IMR-90 (cell line): Measurements from ENCODE around the gene LIAS. TPM values are rescaled to one million over a fixed set of nuclear protein-coding genes. Genes with fewer than 3 reads are reported as not detected.

Experiments used
- ATAC-seq: fragments of 200-7000 bp; cut with Tn5 transposase; 2 replicates; pipeline ENCODE4 v1.9.1; 2020; ENCODE audit warnings: low read depth, mild to moderate bottlenecking, moderate library complexity
- BruUV-seq: library from RNA; stranded (reverse); fragments of 400-500 nt; replicated peaks from 2 replicates; lab custom pipeline; 2021; lab: Mats Ljungman, UMichigan
- CTCF ChIA-PET: fragments of 300-600 bp; formaldehyde crosslinking; extraction: SDS; loops from one replicate; lab custom pipeline; 2021; ENCODE audit warnings: antibody characterized with exemption; lab: Yijun Ruan, JAX
- POLR2A ChIA-PET: fragments of 300-600 bp; sonication (Branson Sonifier 250); formaldehyde crosslinking; loops from one replicate; lab custom pipeline; 2022; ENCODE audit warnings: antibody characterized with exemption; ENCODE audit not compliant: unreplicated experiment; lab: Charles Lee
- DNase-seq: peaks from one replicate; pipeline ENCODE4 v3.0.0; 2013
- H2AFZ ChIP-seq: replicated peaks from 2 replicates; pipeline ENCODE3; 2013; ENCODE audit warnings: low read length, mild to moderate bottlenecking; ENCODE audit not compliant: poor library complexity
- H2AK5ac ChIP-seq: 2 replicates; pipeline ENCODE4 v1.6.1; 2013; ENCODE audit warnings: low read depth, low read length, inconsistent platforms
- H2AK9ac ChIP-seq: replicated peaks from 2 replicates; pipeline ENCODE3; 2013; ENCODE audit warnings: mild to moderate bottlenecking, low read depth, low read length, moderate library complexity; ENCODE audit not compliant: poor library complexity
- H2BK120ac ChIP-seq: 2 replicates; pipeline ENCODE4 v1.6.1; 2013; ENCODE audit warnings: low read depth, low read length, inconsistent platforms
- H2BK15ac ChIP-seq: 3 replicates; pipeline ENCODE4 v1.6.1; 2013; ENCODE audit warnings: low read depth, low read length, inconsistent platforms
- H2BK20ac ChIP-seq: 2 replicates; pipeline ENCODE4 v1.6.1; 2013; ENCODE audit warnings: low read depth, mild to moderate bottlenecking, inconsistent platforms, low read length, moderate library complexity
- H2BK5ac ChIP-seq: 2 replicates; pipeline ENCODE4 v1.6.1; 2013; ENCODE audit warnings: mild to moderate bottlenecking, low read depth, low read length, inconsistent platforms; ENCODE audit not compliant: poor library complexity, severe bottlenecking
- H3K14ac ChIP-seq: replicated peaks from 2 replicates; pipeline ENCODE4 v1.6.1; 2013; ENCODE audit warnings: low read depth, low read length, inconsistent platforms
- H3K18ac ChIP-seq: 2 replicates; pipeline ENCODE4 v1.6.1; 2013; ENCODE audit warnings: low read depth, low read length, control low read depth
- H3K23ac ChIP-seq: 2 replicates; pipeline ENCODE4 v1.6.1; 2013; ENCODE audit warnings: low read depth, low read length, inconsistent platforms
- H3K27ac ChIP-seq: 2 replicates; pipeline ENCODE4 v1.5.1; 2013; ENCODE audit warnings: mild to moderate bottlenecking, control low read depth, low read length; ENCODE audit not compliant: insufficient read depth
- H3K27me3 ChIP-seq: 2 replicates; pipeline ENCODE4 v1.6.1; 2013; ENCODE audit warnings: low read length; ENCODE audit not compliant: control insufficient read depth, insufficient read depth
- H3K36me3 ChIP-seq: 2 replicates; pipeline ENCODE4 v1.6.1; 2013; ENCODE audit warnings: low read length, mixed read lengths; ENCODE audit not compliant: control insufficient read depth, insufficient read depth
- H3K4ac ChIP-seq: 2 replicates; pipeline ENCODE4 v1.6.1; 2013; ENCODE audit warnings: low read depth, low read length, inconsistent platforms
- H3K4me1 ChIP-seq: 2 replicates; pipeline ENCODE4 v1.6.1; 2013; ENCODE audit warnings: low read length, mixed read lengths; ENCODE audit not compliant: control insufficient read depth, insufficient read depth
- H3K4me2 ChIP-seq: 2 replicates; pipeline ENCODE4 v1.6.1; 2013; ENCODE audit warnings: low read depth, mild to moderate bottlenecking, control low read depth, low read length, moderate library complexity
- H3K4me3 ChIP-seq: 2 replicates; pipeline ENCODE4 v1.5.1; 2013; ENCODE audit warnings: low read depth, mild to moderate bottlenecking, control low read depth, low read length, moderate library complexity; ENCODE audit not compliant: insufficient read depth
- H3K56ac ChIP-seq: 2 replicates; pipeline ENCODE4 v1.6.1; 2013; ENCODE audit warnings: low read length, inconsistent platforms; ENCODE audit not compliant: insufficient read depth; ENCODE audit errors: extremely low read depth
- H3K79me1 ChIP-seq, 2 experiments: 2 replicates each; pipeline ENCODE4 v1.6.1; 2013; ENCODE audit warnings: low read length in 2 of 2, inconsistent platforms in 1 of 2, low read depth in 1 of 2
- H3K9ac ChIP-seq: 2 replicates; pipeline ENCODE4 v1.6.1; 2013; ENCODE audit warnings: low read depth, low read length, control low read depth
- H3K9me1 ChIP-seq: 2 replicates; pipeline ENCODE4 v1.6.1; 2013; ENCODE audit warnings: low read length, inconsistent platforms; ENCODE audit not compliant: insufficient read depth
- H3K9me3 ChIP-seq: 2 replicates; pipeline ENCODE4 v1.6.1; 2013; ENCODE audit warnings: low read length; ENCODE audit not compliant: control insufficient read depth, insufficient read depth
- H4K20me1 ChIP-seq: 2 replicates; pipeline ENCODE4 v1.6.1; 2013; ENCODE audit warnings: low read length, inconsistent platforms; ENCODE audit not compliant: insufficient read depth
- H4K5ac ChIP-seq: 2 replicates; pipeline ENCODE4 v1.6.1; 2013; ENCODE audit warnings: mild to moderate bottlenecking, low read depth, low read length, control low read depth
- H4K8ac ChIP-seq, 2 experiments: 2 replicates each; pipeline ENCODE4 v1.6.1; 2013; ENCODE audit warnings: low read depth in 2 of 2, low read length in 2 of 2, control low read depth in 1 of 2, inconsistent platforms in 1 of 2
- H4K91ac ChIP-seq: 2 replicates; pipeline ENCODE4 v1.6.1; 2013; ENCODE audit warnings: low read depth, low read length, inconsistent platforms; ENCODE audit not compliant: insufficient read depth
- NFE2L2 ChIP-seq: fragments of 150-350 bp; IDR thresholded peaks from 2 replicates; pipeline ENCODE4 v1.6.1; 2016; ENCODE audit warnings: low read depth, mild to moderate bottlenecking, low read length
- WGBS, 2 experiments: methylation state at CpG; one replicate each; pipeline versions ENCODE4 v1.1.5 to v1.1.7; 2013; ENCODE audit warnings: missing lambda C conversion rate in 2 of 2; ENCODE audit not compliant: insufficient read length in 1 of 2; ENCODE audit errors: extremely low coverage in 2 of 2; 5-methylcytosine and 5-hydroxymethylcytosine counted together
- dilution Hi-C: fragments of 300-500 bp; cut with HindIII; formaldehyde crosslinking; loops from one replicate; pipeline ENCODE4 v1.14.3; 2018; ENCODE audit warnings: low sequenced_read_pairs; ENCODE audit not compliant: unreplicated experiment
- in situ Hi-C: fragments of 300-500 bp; cut with MboI; formaldehyde crosslinking; loops from 3 replicates; pipeline ENCODE4 v1.14.3; 2019; ENCODE audit warnings: low sequenced_read_pairs, inconsistent platforms, mixed read lengths
- intact Hi-C: fragments of 100-400 bp; cut with micrococcal nuclease; formaldehyde crosslinking; loops from 2 replicates; pipeline ENCODE4 v1.10.0; 2022
- polyA plus RNA-seq, 3 experiments: library from polyadenylated mRNA; depleted of rRNA; stranded (reverse); fragments of >200 nt; gene quantifications; 2 replicates each; pipeline ENCODE4 v1.2.3, GENCODE V29; 2012; ENCODE audit warnings: low replicate concordance in 1 of 3
- total RNA-seq: library from RNA; depleted of rRNA; stranded (reverse); fragments of >200 nt; gene quantifications from 2 replicates; pipeline ENCODE4 v1.2.3, GENCODE V29; 2012

LIAS gene
- total and polyA plus RNA-seq, 2 of the 4 experiments (the other 2 are of a cell fraction): 3.2 to 7.8 TPM

GRCh38 chr4:39470402-39470801, 11.5 kb downstream of the LIAS start:
- in situ Hi-C loops: no loop called here
- ChIA-PET CTCF (interaction anchor here (0.6 kb wide), 2 partner anchors 117 to 189 kb away, joined by 3 to 4 read pairs; no protein-coding TSS in a partner anchor), POLR2A (no interaction called here)
- no peak for TF ChIP-seq NFE2L2
- H3K27me3 ChIP-seq: no peaks in the 10 kb centered on the region
- no peak overlapping the region for H2BK5ac ChIP-seq
- no peak overlapping the region for H2BK20ac ChIP-seq
- H3K9me1 ChIP-seq: no peaks in the 10 kb centered on the region
- H3K36me3 ChIP-seq: peaks cover 3% of the 10 kb centered on the region
- no peak overlapping the region for H2AK5ac ChIP-seq
- H2BK15ac ChIP-seq: no peak overlapping the region
- DNase-seq (no peak), ATAC-seq (no peak)
- H4K20me1 ChIP-seq: no peaks in the 10 kb centered on the region
- H2BK120ac ChIP-seq: no peak overlapping the region
- no peak overlapping the region for H3K14ac ChIP-seq
- WGBS, 2 experiments: no CpG with 5 or more reads among the region's 1 CpG
- no peak overlapping the region for H3K27ac ChIP-seq
- no peak overlapping the region for H3K4me3 ChIP-seq
- no peak overlapping the region for H2AFZ ChIP-seq
- no peaks in the 10 kb centered on the region for H3K9me3 ChIP-seq
- peaks cover 4 to 9% of the 10 kb centered on the region in 2 experiments; a peak in 1 of 4 replicates for H3K79me1 ChIP-seq
- H3K18ac ChIP-seq: no peak overlapping the region
- H3K56ac ChIP-seq: no peak overlapping the region
- H2AK9ac ChIP-seq: no peak overlapping the region
- H4K8ac ChIP-seq: no peak overlapping the region
- H3K4me1 ChIP-seq: no peaks in the 10 kb centered on the region
- H3K4ac ChIP-seq: no peak overlapping the region
- H3K23ac ChIP-seq: no peak overlapping the region
- H3K4me2 ChIP-seq: no peak overlapping the region
- BruUV-seq: no TSS peak
- no peak overlapping the region for H4K91ac ChIP-seq
- H3K9ac ChIP-seq: no peak overlapping the region
- dilution Hi-C loops: no loop called here
- no peak overlapping the region for H4K5ac ChIP-seq
- intact Hi-C loops: no loop called here
